Activated naive CD8-positive, alpha-beta T cell treated with anti-CD3 and anti-CD28 coated beads, Interleukin-2, amount 50 U/mL, for 16 hours (primary cell): ENCODE data around the gene CFAP73.
"Not testable (repeated sequence)": the region's sequence is repeated elsewhere in the genome, so short reads cannot be mapped to it uniquely, and the experiment has no call there.

ENCODE experiments used
- DNase-seq: peaks from one replicate; pipeline ENCODE4 v3.0.0-alpha.2; 2020; ENCODE audit warnings: low read depth, low spot score

Gene CFAP73

DNA sequence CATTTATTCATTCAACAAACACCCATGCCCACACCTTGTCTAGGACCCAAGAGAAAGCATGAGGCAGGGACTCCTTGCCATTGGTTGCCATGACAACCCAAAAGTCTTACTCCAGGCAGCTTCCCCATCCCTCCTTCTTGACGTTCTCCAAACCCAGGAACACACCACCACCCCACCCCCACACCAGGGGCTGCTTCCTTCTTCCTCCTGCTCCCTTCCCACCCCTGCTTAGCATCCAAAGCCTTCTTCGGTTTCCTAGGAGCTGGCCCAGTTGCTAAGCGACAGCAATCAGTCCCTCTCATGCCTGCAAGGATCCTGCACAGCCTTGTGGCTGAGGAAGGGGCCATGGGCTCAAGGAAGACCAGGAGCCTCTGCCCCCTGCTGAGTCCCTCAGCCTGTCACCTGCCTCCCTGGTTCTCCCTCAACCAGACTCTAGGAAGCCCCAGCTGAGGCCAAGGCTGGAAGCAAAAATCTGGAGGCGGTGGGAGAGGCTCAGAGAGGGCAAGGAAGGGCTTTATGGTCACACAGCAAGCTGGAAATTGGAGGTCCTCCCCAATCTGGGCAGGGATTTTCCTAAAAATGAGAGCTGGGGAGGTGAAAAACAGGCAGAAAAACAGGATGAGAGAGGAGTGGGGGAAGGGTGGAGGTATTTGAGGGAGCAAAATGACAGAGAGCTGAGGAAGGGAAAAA, 29.4 kb upstream of the CFAP73 start:
- no peak for DNase-seq

DNA sequence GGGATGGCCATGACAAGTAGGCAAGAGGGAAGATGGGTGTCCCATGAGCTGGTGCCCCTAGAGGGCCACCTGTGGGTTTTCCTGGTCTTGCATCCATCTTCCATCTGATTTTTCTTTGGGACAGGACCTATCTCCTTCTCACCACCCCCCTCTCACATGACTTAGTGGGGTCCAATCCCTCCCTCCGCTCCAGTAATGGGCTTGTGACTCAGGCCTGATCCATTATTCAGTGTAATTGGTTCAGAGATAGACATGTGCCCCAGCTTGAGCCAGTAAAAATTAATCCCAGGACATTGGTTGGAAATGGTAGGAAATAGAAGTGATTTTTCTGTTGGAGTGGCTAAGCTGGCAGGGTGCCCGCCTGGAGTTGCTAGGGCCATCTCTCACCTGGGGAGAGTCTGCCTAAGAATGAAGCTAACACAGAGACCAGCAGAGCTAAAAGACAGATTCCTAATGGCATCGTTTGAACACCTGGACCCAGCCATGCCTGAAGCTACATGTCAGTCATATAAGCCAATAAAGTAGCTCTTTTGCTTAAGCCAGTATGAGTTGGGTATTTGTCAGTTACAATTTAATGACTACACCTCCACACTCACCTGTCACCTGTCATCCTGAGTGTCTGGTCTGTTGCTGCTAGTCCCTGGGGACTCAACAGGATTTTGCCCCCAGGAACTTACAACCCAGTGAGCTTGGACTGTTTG, 28.7 kb upstream of the CFAP73 start:
- DNase-seq, result no peak

DNA sequence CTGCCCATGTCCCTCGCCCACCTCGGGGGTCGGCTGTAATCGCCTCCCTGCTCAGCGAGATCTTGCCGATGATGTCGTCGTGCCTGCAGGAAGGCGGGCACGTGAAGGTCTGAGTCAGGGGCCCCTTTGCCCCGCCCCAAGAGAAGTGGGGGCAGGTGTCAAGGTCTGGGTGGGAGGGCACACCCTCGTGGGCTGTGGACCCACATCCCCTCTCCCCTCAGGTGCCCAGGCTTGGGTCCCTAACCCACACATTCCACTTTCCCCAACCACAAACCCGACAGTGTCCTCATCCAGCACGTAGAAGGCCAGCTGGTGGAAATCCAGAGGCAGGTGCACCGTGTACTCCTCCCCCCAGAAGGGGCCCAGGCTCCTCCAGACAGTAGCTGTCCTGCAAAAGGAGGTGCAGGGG, 21.7 kb upstream of the CFAP73 start:
- no peak for DNase-seq

DNA sequence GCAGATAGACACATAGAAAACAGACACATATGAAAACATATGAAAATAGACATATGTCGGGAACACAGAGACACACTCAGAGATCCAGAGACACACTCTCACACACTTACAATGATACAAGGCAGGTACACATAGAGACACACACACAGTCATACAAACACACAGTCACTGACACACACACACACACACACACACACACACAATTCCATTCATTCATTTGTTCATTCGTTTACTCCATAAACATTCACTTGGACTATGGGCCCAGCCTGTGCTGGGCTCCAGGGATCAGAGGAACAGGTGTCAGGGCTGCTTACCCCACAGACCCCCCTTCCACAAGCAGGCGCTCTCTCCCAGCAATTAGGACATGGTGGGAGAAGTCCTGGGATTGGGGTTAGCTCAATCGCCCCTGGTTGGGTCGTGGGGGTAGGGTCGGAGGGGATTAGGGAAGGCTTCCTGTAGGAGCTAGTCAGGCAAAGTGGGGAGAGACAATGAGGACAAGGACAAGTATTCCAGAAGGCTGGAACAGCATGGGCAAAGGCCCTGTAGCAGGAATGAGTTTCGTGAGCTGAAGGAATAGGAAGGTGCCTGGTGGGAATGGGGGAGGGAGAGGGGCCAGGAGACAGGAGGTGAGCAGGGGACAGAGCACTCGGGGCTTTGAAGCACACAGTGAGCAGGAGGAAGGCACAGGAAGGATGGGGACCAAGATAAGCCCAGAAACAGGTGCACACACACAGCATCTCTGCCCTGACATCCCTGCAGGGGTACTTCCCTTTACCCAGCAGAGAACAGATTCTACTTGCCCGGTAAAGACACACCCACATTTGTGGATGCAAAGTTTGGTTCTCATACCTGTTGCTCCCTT, 20.5 kb upstream of the CFAP73 start:
- no peak for DNase-seq

DNA sequence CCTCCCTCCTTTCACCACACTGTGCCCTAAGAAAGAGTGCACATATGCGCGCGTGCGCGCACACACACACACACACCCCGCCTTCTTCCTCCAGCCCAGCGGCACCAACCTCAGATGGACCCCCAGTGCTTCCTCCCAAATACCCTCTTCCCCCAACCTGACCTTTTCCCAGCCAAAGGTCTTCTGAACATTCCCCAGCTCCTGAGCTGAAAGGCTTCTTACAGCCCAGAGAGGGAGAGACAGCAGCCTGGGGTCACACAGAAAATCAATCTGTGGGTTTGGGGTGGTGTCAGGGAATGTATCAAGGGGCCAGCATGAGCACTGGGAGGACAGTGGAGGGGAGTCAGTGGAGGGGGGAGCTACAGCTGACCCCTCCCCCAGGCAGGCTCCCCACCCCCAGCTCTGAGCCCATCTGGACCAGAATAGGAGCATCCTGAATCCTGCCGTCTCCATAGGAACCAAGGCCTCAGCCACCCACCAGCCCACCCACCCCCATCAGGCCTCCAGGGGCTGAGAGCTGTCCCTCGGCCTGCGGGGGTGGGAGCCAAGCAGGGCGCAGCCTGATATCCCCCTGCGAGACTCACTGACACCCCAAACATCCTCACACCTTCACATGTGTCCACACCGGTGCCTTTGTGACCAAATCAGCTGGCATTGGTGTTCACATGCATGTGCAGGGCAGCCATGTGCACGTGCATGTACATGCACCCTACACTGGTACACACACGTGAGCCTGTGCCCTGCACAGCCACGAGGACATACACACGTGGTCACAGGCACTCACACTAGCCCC, 19.7 kb upstream of the CFAP73 start:
- DNase-seq, result no peak

DNA sequence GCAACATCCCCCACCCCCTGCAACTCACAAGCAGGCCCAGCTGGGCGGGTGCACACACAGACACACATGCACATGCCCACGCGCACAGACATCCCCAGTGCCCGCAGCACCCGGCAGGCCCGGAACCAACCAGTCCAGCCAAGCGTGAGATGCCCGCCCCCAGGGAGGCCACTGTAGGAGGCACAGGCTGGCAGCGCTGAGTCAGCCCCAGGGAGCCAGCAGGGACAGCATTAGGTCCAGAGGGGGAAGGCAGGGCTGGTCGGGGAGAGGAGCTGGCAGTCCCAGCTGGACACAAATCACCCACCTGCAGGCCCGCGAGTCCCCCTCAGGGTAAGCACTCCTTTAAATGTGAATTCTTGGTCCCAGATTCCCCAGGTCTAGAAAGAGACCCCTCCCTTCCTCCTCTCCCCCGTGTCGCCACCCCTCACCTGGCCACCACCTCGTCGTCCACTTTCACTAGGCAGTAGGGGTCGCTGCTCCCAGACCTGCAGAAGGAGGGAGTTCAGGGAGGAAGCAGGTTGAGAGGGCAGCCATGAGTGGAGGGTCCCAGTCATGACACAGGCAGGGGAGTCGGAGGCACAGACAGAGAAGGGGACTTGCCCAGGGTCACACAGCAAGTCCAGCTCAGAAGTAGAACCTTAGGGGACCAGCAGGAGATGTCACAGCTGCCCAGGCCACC, 18.9 kb upstream of the CFAP73 start:
- DNase-seq, result no peak

DNA sequence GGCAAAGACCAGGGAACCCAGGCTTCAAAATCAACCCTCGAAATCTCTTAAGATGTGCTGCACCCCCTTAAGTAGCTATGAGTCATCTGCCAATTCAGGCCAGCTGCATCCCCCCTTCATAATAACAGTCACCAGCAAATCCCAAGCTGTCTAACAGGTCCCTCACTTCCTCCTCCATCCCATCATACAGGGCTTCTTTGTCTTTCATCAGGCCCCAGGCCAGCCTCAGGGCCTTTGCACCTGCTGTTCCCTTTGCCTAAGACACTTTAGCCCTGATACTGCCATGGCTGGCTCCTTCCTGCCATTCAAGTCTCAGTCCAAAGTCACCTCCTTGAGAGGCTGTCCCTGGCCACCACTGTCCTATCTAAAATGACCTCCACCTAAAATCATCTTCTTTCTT, 18.0 kb upstream of the CFAP73 start:
- DNase-seq, result no peak

DNA sequence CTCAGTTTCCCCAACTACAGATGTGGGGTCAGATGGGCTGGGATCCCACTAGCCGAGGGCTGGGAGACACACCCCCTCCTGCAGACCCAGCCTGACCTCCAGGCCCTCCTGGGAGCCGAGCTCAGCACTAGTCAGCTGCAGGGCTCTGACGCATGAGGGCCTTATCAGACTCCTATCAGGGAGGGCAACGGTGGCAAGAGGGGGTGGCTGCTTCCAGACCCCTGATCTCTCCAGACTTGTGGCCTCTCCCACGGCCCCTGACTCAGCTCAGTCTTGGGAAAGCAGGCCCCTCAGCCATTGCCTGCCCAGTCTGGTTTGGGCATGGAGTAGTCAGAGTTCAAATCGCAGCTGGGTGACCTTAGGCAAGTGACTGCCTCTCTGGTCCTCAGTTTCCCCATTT, 16.5 kb upstream of the CFAP73 start:
- DNase-seq, result no peak

DNA sequence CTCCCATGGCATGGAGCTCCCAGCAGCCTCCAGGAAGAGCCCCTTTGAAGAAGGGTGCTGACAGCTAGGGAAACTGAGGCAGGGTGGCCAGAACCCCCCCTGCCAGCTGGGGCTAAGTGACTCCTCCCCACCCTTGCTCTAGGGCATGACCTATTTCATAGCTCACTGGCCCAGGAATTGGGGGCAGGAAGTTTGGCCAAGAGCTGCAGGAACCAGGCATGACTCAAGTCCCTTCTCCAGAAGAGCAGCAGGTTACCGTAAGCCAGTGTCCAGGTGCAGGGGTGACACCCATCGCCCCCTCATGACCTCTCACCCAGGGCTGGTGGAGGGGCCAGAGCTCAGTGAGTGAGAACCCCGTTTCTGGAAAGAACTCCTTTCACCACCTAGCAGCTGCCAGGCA, 15.9 kb upstream of the CFAP73 start:
- no peak for DNase-seq

DNA sequence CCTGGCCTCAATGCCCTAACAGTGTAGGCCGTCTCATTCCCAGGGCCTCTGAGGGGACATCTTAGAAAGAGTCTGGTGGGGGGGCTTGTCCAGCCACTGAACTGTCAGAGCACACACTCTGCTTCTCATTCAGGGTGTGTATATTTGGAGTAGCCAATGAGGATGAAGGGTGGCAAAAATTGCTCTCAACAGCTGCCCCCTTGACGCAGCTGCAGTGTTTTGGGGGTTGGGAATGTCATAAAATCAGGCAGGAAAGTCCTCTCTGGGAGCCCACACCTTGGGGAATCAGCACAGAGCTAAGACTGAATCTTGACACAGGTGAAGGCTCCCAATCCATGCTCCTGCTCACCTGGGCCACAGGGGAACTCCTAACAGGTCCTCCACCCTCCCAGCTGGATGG, 15.5 kb upstream of the CFAP73 start:
- no peak for DNase-seq

DNA sequence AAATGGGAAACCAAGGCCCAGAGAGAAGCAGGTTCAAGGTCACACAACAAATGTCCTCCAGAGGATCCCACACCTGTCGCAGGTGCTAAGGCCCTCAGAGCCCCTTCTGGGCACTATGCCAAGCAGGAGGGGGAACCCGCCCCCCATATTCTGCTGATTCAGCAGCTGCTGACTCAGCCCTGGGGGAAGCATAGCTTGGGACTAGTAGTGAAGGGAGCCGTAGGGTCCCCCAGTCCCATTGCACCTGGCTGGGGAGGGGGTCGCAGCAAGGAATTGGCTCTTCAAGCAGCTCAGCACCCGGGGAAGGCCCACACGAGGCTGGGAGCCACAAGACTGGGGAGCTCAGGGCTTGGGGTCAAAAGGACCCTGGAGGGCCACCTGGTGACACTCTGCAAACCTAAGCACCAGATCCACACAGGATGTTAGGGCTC, 15.0 kb upstream of the CFAP73 start:
- DNase-seq, result no peak

DNA sequence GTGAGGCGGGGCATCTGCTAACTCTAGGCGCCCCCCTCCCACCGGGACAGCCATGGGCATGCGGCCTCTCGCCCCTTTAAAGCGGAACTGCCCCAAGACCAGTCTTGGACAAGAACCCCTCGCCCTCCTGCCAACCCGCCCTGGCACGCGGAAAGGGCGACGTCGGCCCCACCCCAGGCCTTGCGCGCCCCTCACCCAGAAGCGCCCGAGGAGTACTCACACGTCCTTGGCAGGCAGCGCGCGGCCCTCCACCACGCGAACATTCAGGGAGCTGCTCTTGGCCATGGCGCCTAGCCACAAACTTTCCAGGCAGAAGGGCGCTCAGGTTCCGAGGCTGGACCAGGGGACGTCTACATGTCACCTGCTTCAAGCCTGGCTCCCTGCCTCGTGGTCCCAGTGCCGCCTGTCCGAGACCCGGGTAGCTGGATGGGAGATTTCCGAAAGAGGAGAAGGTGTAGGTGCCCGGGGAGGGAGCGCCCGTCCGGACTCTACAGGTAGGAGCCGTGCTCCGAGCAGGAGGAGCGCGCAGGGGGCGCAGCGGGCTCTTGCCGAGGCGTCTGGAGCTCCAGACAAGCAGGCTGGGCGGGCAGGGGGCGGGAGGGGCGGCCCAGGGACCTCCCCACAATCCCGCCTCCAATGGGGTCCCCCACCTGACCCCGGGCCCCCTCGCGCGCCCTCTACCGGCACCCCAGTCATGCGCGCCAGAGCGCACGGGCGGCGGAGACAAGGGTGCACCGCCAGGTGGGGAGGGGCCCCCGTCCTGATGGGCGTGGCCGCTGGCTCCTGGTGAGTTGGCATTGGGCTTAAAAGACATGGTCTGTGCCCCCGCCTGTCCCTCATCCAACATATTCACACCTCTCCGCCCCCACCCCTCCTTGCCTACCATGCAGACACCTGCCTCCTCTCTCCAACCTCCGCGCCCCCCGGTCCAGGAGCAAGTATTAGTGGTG, 14.1 kb upstream of the CFAP73 start, which contains the start of gene RASAL1:
Gene RASAL1 (minus strand): TSS at position 584 of the 950 bp plus-strand sequence. CDS start 299 bp downstream, at position 285.
- DNase-seq, result peak; percentile 57

DNA sequence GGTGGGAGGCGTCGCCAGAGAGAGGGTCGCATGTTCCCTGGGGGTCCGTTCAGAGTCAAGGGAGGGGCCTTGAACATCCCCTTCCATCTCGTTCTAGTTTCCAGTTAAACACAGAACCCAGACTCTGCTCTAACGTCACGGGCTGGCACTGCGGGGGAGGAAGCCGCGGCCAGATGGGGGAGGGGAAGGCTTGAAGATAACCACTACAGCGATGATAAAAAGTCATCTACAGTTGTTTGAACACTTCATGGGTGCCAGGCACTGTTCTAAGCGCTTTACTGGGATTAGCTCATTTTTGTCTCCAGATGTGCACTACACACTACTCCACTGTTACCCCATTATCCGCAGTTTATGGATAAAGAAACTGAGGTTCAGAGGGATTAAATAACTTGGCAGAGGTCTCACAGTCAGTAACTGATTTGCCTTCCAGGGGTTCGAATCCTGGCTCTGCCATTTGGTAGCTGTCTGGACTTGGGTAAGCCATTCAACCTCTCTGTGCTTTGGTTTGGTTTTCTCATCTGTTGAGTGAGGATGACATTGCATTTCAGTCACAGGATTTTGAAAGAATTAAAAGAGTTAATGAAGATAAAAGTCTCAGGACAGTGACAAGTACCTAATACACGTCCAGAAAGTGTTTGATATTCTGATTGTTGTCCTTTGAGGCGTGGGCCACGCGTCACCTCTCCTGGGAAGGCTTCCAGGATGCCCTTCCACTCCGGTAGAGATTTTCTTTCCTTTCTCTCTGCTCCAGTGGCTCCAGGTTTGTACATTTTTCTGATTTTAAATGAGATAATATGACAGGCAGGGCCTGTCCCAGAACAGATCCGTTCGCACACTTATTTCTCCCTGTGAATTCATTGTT, 13.2 kb upstream of the CFAP73 start:
- DNase-seq, result peak; percentile 11

DNA sequence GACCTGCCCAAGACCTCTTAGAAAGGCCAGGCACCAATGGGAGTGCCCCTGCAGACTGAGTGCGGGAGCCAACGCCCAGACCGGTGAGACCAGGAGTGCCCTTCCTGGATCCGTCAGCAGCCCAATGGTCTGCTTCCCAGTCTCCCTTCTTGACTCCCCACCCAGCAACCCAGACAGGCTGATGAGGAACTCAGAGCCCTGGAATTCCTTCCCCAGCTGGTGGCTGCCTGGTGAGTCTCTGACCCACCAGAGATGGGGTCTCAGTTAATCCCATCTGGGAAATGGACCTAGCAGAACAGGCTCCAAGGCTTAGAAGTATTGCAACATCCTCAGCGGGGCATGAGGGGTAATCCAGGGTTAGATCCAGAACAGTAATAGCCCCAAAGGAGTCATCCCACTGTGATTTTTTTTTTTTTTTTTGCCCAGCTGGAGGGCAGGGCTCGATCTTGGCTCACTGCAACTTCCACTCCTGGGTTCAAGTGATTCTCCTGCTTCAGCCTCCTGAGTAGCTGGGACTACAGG, 12.5 kb upstream of the CFAP73 start:
- DNase-seq, result no peak

DNA sequence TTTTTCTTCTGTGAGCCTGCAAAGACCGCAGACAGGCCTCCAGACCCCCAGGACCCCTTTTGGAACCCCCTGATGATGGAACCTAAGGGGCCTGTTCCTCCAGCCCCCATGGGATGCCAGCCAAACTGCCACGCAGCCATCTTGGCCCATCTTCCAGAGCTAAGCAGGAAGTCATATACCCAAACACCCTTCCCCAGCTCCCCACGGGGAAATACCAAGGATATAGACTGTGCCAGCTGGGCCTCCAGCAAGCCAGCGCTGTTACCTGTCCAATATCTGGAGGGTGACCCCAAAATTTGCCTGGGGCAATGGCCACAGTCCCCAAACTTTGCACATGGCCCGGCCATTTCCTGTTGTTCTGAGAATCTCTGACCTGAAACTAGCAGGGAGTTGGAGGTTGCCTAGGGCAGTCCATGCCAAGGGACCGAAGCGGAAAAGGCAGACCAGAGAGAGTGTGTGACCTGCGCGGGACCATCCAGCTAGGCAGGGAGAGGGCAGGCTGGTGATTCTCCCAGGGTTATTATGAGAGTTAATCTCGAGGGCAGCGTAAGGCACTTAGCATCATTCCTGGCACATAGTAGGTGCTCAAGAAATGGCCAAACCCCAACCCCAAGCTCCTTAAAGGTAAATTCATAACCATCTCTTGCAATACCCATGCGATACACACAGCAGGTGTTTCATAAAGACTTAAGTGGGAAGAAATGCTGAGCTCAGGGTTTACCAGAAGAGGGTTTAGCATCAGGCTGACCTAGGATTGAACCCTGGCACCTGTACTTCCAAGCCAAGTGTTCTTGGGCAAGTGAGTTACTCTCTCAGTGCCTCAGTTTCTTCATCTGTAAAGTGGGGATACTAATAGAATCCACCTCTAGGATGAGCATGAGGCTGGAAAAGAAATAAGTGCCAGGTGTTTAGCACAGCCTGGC, 11.4 kb upstream of the CFAP73 start:
- no peak for DNase-seq

DNA sequence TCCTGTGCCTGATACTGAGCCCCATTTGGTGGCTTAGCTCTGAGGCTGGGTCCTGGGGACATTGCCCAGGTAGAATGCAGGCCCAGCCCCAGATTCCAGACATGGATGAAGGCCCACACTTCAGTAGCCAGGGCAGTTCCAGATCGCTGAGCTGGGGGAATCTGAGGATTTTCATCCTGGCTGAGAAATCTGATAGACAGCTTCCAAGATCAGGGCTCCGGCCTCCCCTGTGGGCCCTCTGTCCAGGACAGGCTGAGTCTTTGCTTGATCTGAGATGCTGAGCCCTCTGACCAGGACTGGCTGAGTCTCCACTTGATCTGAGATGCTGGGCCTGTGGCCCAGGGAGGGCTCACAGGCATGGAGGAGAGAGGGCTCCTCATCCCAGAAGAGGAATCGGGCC, 10.7 kb upstream of the CFAP73 start:
- no peak for DNase-seq

DNA sequence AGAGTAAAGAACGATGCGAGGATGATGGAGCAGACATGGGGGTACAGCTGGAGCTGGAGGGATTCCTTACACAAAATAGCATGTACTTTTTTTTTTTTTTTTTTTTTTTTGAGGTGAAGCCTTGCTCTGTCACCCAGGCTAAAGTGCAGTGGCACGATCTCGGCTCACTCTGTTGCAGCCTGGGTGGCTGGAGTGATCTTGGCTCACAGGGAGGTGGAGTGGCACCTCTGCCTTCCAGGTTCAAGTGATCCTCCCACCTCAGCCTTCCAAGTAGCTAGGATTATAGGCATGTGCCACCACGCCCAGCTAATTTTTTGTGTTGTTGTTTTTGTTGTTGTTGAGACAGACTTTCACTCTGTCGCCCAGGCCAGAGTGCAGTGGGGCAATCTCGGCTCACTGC, 8.8 kb upstream of the CFAP73 start:
- DNase-seq, result no peak

DNA sequence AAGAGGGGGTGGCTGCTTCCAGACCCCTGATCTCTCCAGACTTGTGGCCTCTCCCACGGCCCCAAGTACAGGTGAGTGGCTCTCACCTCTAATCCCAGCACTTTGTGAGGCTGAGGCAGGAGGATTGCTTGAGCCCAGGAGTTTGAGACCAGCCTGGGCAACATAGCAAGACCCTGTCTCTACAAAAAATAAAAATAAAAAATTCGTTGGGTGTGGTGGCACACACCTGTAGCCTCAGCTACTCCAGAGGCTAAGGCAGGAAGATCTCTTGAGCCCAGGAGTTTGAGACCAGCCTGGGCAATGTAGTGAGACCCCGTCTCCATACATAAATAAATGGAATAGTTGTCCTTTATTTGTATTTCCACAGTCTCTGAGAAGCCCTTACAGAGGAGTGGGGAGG, 7.8 kb upstream of the CFAP73 start:
- not testable (repeated sequence) for DNase-seq
